Measurements from ENCODE around the gene EMSY.
A peak's percentile ranks its signal among the peaks of the same experiment; 100 is the strongest.

Gene EMSY

DNA sequence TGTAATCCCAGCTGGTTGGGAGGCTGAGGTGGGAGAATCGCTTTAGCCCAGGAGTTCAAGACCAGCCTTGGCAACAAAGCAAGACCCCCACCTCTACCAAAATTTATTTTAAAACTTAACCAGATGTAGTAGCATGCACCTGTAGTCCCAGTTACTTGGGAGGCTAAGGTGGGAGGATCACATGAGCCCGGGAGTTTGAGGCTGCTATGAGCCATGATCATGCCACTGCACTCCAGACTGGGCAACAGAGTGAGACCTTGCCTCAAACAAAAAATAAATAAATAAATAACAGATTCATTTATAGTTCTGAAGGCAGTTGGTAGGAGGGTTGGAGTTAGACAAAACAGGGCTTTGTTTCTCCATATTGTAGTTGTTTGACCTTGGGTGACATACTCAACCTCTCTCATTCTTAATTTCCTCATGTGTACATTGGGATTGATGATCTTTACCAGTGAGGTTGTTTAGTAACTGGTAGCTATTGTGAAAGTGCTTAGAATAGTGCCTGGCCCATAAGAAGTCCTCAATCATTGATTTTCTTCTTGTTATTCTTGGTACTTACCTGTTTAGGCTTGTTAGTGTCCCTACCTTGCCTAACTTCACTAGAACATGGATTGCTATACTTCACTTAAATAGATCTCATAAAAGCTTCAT is 79.1 kb downstream of the EMSY start:
- no peak for DNase-seq

DNA sequence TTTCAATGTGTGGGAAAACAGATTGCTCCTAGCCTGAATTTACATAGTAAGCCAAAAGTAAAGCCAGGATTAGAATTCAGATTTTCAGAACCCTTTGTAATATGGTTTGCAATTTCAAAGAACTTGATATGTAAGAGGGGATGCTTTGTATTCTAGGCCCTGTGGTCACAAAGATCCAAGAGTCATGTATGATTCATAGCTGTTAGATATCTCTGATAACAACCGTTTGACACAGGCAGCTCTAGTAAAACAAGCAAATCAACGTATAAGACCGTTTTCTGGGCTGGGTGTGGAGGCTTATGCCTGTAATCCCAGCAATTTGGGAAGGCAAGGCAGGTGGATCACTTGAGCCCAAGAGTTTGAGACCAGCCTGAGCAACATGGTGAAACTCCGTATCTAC is 79.6 kb downstream of the EMSY start:
- no peak for DNase-seq

GRCh38 chr11:76524919-76525318 is 80.1 kb downstream of the EMSY start:
- no peak for DNase-seq

- no peak for DNase-seq
Measured at GRCh38 chr11:76526878-76527277, 82.1 kb downstream of the EMSY start.

GRCh38 chr11:76542436-76542835 is 97.6 kb downstream of the EMSY start:
- no peak for DNase-seq

DNA sequence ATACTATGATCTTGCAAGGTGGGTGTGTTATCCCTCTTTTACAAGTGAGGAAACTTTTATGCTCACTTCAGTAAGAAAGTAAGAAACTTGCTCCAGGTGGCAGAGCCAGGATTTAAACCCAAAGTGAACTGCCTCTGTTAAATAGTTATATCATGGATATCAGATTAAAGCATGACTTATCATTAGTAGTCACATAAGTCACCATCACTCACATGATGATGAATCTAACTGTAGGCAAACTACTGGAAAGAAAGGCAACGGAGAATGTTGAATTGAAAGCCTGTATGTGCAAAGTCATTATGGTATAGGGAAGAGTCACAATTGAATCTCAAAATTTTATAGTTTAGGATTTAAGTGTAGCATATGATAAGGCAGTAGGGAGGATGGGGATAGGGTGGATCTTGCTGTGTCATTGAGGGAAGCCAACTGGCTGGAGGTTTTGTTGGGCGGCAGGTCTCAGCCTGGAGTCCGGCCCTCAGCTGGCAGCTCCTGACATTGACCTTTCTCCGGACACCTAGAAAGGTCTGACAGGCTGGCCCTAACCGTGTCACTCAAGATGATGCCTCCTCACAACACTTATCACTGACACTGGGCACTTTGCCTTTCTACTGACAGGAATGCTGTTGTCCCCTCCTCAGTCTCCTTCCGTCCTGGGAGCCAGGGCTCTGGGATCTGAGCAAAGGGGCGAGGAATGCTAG is 98.3 kb downstream of the EMSY start:
- no peak for DNase-seq

DNA sequence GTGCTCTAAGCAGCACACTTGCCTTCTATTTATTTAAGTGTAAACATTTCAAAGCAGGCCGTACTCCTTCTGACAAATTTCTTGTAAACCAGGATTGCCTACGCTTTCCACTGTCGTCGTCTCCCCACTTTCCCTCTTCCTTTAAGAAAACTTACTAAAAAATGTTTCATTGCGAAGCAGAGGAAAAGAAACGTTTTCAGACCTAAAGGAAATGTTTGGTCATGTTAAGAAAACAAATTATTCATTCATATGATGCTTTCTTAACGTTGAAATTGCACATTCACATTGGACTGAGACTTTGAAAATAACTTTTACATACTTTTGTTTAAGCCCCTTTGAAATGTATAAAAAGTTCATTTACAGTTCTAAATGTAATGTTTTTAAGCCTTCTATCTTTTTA is 106.0 kb downstream of the EMSY start:
- no peak for DNase-seq

DNA sequence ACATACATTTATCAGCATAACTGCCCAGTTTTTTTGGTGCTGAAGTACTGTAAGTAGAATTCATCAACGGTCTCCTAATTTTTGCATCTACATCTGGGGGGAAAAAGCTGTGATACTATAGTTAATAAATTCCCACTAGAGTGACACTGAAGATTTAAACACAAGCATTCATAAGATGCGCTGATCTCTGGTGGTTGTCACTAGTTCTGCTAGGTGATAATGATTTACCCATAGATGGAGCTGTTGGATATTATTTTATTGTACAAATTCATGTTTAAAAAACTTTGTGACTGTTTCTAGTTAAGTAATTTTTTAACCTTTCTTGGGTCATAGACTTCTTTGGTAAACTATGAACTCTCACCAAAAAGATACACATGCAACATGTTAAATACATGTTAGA is 106.6 kb downstream of the EMSY start:
- no peak for DNase-seq

DNA sequence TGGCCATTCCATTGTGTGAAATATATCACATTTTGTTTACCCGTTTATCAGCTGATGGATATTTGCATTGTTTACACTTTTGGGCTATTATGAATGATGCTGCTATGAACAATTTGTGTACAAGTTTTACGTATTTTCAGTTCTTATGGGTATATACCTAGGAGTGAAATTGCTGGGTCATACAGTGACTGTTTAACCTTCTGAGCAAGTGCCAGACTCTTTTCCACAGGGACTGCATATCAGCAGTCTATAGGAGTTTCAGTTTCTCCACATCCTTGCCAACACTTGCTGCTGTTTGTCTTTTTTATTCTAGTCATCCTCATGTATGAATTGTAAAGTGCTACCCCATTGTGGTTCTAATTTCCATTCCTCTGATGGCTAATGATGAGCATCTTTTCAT is 108.2 kb downstream of the EMSY start:
- DNase-seq = no peak

GRCh38 chr11:76553554-76554476 is 109.0 kb downstream of the EMSY start:
- DNase-seq = no peak

- DNase-seq = no peak
Measured at GRCh38 chr11:76554767-76555166, 109.9 kb downstream of the EMSY start.

- no peak for DNase-seq
Measured at GRCh38 chr11:76557466-76557865, 112.6 kb downstream of the EMSY start.

GRCh38 chr11:76558473-76558872 is 113.7 kb downstream of the EMSY start:
- DNase-seq = no peak

- no peak for DNase-seq
Measured at GRCh38 chr11:76558891-76559290, 114.1 kb downstream of the EMSY start.

DNA sequence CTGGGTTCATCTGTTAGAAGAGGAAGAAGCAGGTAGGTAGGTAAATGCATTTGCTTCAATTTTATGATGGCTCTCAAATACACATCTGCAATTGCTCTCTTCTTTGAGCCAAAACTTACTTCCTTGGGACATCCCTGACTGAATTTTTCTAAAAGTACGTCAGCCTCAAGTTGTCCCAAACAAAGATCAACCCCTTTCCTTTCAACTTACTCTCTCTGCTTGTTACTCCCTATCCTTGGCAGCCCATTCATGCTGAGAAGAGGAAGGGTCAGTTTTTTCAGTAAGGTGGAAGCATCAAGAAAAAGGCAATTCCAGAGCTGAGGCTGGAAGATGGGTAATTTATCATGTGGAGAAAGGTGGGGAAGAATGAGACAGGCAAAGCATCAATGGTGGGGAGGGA is 114.5 kb downstream of the EMSY start:
- no peak for DNase-seq

DNA sequence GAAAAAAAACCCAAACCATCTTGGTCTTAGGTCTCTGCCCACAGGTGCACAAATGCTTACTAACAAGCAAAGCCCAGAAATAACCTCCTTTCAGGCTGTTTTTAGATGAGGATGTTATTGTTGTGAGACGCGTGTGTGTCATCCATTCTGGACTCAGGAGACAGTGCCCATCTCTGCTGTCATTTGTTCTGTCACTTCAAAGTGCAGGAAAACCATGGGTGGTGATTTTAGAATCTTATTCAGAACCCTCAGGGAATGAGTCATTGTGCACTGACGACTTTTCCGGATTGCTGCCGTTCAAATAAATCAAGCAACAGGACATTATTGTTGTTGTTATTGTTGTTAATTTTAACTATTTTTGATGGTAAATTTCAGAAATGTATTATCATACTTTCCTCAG is 115.4 kb downstream of the EMSY start:
- peak in 1 of 2 experiments; percentile 23 for DNase-seq

DNA sequence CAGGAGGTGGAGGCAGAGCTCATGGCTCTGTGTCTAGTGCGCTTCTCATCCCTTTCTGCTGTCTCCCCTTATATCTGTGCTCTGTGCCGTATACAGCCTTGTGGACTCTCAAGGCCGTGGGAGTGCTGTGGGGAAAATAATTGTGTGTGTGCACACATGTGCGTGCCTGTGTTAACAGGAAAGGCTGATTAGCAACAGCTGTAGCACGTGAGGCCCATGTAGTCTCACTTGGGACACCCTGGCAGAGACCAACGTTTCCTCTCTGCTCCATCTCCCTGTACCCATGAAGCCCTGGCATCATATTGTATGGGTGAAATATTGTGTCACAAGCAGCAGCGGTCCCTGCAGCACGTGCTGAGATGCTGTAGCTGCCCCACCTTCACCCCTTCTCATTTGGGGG is 116.4 kb downstream of the EMSY start:
- no peak for DNase-seq

DNA sequence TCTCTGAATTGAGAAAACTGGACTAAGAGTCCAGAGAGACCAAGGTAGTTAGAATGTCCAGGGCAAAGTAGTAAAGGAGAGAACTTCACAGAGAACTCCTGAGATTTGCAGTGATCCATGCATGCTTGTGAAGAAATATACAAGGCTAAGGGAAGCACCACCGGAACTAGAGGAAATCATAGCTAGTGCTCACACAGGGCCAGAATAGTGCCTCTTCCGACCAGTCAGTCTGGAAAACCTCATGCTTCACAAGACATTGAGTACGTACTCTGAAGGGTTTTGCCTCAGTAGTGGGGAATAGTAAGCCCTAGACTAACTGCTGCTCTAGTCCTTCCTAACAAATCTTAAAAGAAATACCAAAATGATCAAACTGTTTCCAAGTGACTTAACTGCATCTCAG is 117.7 kb downstream of the EMSY start:
- DNase-seq = no peak

GRCh38 chr11:76564364-76564763 is 119.5 kb downstream of the EMSY start:
- no peak for DNase-seq

- DNase-seq = no peak
Measured at GRCh38 chr11:76566811-76567210, 122.0 kb downstream of the EMSY start.

DNA sequence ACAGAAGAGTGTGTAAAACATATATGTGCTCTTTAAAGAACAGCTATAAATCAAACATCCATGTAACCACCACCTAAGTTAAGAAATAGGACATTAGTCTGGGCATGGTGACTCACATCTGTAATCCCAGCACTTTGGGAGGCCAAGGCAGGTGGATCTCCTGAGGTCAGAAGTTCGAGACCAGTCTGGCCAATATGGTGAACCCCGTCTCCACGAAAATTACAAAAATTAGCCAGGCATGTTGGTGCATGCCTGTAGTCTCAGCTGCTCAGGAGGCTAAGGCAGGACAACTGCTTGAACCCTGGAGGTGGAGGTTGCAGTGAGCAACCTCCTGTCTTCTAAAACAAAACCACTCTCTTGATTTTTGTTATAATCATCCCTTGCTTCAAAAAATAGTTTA is 122.4 kb downstream of the EMSY start:
- no peak for DNase-seq

DNA sequence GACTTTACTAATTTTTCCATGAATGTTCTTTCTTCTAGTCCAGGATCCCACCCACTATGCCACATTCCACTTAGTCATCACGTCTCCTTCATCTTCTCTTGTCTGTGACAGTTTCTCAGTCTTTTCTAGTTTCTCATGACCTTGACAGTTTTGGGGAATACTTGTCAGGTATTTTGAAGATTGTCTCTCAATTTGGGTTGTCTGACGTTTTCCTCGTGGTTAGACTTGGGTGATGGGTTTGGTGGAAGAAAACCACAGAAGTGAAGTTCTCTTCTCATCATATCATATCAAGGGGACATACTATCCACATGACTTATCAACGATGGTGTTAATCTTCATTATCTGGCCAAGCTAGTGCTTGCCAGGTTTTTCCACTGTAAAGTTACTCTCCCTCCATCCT is 123.3 kb downstream of the EMSY start:
- DNase-seq = no peak

GRCh38 chr11:76568621-76569020 is 123.8 kb downstream of the EMSY start:
- no peak for DNase-seq

All from stimulated activated CD4-positive, alpha-beta T cell treated with anti-CD3 and anti-CD28 coated beads, Interleukin-4, amount 100 ng/mL, for 4 hours (primary cell).